ENCODE data around the gene MCUR1. TPM values are rescaled to one million over a fixed set of nuclear protein-coding genes. Genes with fewer than 3 reads are reported as not detected.
"Not testable (repeated sequence)": the region's sequence is repeated elsewhere in the genome, so short reads cannot be mapped to it uniquely, and the experiment has no call there.

Gene MCUR1
- total and polyA plus RNA-seq, 2 experiments from 2014 or later, result 13.8 to 51.6 TPM

DNA sequence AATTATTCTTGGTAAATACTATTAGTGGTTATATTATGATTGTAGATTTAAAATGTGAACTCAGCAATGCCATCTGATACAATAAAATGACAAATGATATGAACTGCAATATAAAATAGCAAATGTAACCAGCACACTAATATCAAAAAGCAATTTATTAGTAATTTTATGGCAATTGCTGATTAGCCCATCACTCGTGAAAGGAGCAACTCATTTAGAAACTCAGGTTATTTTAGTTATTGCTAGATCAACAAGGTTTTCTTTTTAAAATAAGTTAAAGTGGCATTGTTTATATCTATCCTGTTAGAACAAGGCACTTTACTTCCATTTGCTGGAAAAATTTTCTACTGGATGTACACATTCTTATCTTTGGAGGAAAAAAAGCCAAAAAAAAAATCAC, 18.4 kb upstream of the MCUR1 start:
- TF ChIP-seq, protein P1, sequence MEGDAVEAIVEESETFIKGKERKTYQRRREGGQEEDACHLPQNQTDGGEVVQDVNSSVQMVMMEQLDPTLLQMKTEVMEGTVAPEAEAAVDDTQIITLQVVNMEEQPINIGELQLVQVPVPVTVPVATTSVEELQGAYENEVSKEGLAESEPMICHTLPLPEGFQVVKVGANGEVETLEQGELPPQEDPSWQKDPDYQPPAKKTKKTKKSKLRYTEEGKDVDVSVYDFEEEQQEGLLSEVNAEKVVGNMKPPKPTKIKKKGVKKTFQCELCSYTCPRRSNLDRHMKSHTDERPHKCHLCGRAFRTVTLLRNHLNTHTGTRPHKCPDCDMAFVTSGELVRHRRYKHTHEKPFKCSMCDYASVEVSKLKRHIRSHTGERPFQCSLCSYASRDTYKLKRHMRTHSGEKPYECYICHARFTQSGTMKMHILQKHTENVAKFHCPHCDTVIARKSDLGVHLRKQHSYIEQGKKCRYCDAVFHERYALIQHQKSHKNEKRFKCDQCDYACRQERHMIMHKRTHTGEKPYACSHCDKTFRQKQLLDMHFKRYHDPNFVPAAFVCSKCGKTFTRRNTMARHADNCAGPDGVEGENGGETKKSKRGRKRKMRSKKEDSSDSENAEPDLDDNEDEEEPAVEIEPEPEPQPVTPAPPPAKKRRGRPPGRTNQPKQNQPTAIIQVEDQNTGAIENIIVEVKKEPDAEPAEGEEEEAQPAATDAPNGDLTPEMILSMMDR (IDR thresholded peaks at IDR 0.05; ENCODE audit: low read depth, low read length), result no peak
- DNase-seq (ENCODE audit: low read depth in 1 of 2, low spot score in 1 of 2), result no peak
- Histone ChIP-seq H3K27me3 (no peaks in the 10 kb centered on the region), H3K4me1 (ENCODE audit: low read depth) (no peaks in the 10 kb centered on the region), H3K36me3 (no peaks in the 10 kb centered on the region), H3K9me3 (ENCODE audit: low read depth) (no peaks in the 10 kb centered on the region), H3K27ac (no peak overlapping the region), H3K4me3 (no peak overlapping the region)

DNA sequence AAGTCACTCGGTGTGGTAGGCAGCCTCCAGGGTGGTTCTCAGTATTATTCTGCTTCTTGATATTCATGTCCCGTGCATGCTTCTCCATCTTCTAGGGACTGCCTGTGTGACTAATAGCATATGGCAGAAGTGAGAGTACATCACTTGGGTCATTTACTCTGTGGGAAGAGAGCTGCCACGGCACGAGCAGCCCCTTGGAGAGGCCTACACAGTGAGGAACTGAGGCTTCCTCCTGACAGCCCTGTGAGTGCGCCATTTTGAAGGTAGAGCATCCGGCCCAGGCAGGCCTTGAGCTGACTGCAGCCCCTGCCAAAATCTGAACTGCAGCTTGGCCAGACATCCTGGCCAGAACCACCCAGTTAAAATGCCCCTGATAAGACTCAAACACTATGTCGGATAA, 17.3 kb upstream of the MCUR1 start:
- Histone ChIP-seq H3K4me1 (ENCODE audit: low read depth) (no peaks in the 10 kb centered on the region), H3K27me3 (no peaks in the 10 kb centered on the region), H3K4me3 (no peak overlapping the region), H3K36me3 (no peaks in the 10 kb centered on the region), H3K27ac (no peak overlapping the region), H3K9me3 (ENCODE audit: low read depth) (no peaks in the 10 kb centered on the region)
- TF ChIP-seq, protein P1 (IDR thresholded peaks at IDR 0.05; ENCODE audit: low read depth, low read length), result no peak
- no peak for DNase-seq (ENCODE audit: low read depth in 1 of 2, low spot score in 1 of 2)

DNA sequence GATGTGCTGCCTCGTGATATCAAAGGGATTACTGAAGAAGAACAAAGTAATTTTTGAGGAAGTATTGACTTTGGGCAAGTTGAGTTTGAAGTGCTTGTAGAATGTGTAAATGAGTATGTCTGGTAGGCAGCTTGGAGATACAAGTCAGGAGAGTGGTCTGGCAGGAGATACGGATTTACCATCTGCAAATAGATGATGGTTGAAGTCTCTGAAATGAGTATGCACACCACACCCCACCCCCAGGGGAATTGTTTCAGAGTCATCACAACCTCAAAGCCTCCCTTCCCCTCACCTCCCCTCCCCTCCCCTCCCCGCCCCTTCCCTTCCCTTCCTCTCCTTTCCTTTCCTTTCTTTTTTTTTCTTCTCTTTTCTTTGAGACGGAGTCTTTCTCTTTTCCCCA, 16.4 kb upstream of the MCUR1 start:
- Histone ChIP-seq H3K4me1 (ENCODE audit: low read depth) (no peaks in the 10 kb centered on the region), H3K36me3 (no peaks in the 10 kb centered on the region), H3K4me3 (no peak overlapping the region), H3K27me3 (no peaks in the 10 kb centered on the region), H3K9me3 (ENCODE audit: low read depth) (no peaks in the 10 kb centered on the region), H3K27ac (no peak overlapping the region)
- TF ChIP-seq, protein P1 (IDR thresholded peaks at IDR 0.05; ENCODE audit: low read depth, low read length), result no peak
- no peak for DNase-seq (ENCODE audit: low read depth in 1 of 2, low spot score in 1 of 2)

DNA sequence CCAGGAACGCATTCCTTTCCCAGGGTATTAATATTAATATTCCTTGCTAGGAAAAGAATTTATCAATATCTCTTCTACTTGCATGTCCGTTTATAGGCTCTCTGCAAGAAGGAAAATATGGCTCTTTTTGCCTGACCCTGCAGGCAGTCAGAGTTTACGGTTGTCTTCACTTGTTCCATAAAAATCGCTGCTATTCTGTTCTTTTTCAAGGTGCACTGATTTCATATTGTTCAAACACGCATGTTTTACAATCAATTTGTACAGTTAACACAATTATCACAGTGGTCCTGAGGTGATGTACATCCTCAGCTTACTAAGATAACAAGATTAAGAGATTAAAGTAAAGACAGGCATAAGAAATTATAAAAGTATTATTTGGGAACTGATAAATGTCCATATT, 15.1 kb upstream of the MCUR1 start:
- H3K36me3 ChIP-seq; H3K9me3 ChIP-seq (ENCODE audit: low read depth); H3K27me3 ChIP-seq; H3K4me3 ChIP-seq; DNase-seq (ENCODE audit: low read depth in 1 of 2, low spot score in 1 of 2); H3K27ac ChIP-seq; H3K4me1 ChIP-seq (ENCODE audit: low read depth): not testable (repeated sequence)

DNA sequence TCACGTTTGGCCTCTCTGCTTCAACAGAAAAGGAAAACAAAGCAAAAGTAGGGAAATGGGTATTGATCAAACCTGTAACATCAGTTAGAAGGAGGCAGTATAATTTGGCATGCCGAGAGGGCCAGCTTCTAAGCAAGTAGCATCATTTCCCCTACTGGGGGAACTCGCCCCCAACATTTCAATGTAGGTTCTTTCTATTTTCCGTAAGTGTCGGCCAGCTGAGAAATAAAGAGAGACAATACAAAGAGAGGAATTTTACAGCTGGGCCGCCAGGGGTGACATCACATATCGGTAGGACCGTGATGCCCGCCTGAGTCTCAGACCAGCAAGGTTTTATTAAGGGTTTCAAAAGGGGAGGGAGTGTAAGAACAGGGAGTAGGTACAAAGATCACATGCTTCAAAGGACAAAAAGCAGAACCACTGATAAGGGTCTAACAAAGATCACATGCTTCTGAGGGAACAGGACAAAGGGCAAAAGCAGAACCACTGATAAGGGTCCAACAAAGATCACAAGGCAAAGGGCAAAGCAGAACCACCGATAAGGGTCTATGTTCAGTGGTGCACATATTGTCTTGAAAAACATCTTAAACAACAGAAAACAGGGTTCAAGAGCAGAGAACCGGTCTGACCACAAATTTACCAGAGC, 14.4 kb upstream of the MCUR1 start:
- H3K27ac ChIP-seq; H3K36me3 ChIP-seq; DNase-seq (ENCODE audit: low read depth in 1 of 2, low spot score in 1 of 2); H3K4me3 ChIP-seq; H3K27me3 ChIP-seq; H3K4me1 ChIP-seq (ENCODE audit: low read depth); H3K9me3 ChIP-seq (ENCODE audit: low read depth): not testable (repeated sequence)

DNA sequence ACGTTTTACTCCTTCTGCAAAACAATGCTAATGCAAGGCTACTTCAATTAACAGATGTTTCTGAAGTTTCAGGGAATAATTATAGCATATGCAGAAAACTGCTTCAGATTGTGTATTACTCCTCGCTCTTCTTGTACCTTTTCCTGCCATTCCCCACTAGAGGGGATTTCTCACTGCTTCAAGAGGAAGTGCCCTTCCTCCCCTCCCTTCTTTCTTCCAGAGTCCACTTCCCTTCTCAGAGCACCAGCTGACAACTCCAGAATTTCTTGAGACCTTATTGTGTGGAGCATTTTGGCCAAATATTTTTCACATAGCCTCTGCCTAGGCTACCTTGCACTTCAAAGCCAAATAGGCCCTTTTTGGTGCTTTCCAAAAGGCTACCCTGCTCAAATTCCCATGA, 12.7 kb upstream of the MCUR1 start:
- no peaks in the 10 kb centered on the region for H3K27me3 ChIP-seq
- no peak overlapping the region for H3K27ac ChIP-seq
- no peaks in the 10 kb centered on the region for H3K4me1 ChIP-seq (ENCODE audit: low read depth)
- H3K36me3 ChIP-seq, result no peaks in the 10 kb centered on the region
- DNase-seq (ENCODE audit: low read depth in 1 of 2, low spot score in 1 of 2), result no peak
- no peaks in the 10 kb centered on the region for H3K9me3 ChIP-seq (ENCODE audit: low read depth)
- TF ChIP-seq, protein P1 (IDR thresholded peaks at IDR 0.05; ENCODE audit: low read depth, low read length), result no peak
- no peak overlapping the region for H3K4me3 ChIP-seq

DNA sequence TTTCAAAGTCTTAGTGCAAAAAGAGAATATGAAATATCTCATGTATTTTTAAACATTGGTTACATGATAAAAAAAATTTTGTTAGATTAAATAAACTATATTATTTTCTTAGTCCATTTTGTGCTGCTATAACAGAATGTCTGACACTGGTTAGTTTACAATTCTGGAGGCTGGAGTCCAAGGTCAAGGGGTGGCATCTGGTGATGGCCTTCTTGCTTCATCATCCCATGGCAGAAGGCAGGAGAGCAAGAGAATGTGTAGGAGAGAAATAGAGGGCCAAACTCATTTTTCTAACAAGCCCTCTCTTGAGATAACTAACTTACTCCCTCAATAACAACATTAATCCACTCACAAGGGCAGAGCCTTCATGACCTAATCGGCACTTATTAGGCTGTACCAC, 11.5 kb upstream of the MCUR1 start:
- Histone ChIP-seq H3K9me3 (ENCODE audit: low read depth) (no peaks in the 10 kb centered on the region), H3K36me3 (no peaks in the 10 kb centered on the region), H3K27ac (no peak overlapping the region), H3K4me3 (no peak overlapping the region), H3K4me1 (ENCODE audit: low read depth) (no peaks in the 10 kb centered on the region), H3K27me3 (no peaks in the 10 kb centered on the region)
- TF ChIP-seq, protein P1 (IDR thresholded peaks at IDR 0.05; ENCODE audit: low read depth, low read length), result no peak
- DNase-seq (ENCODE audit: low read depth in 1 of 2, low spot score in 1 of 2), result no peak
